Lower lobe of right lung (tissue), 2 donors: ENCODE data around the gene GRN. TPM values are rescaled to one million over a fixed set of nuclear protein-coding genes. Genes with fewer than 3 reads are reported as not detected.

ENCODE experiments used
- ATAC-seq, 2 donors: fragments of 200-7000 bp; cut with Tn5 transposase; one replicate each; pipeline ENCODE4 v1.9.1; 2020 to 2022; ENCODE audit warnings: mild to moderate bottlenecking in 2 of 2, moderate library complexity in 2 of 2
- DNase-seq: peaks from one replicate; pipeline ENCODE4 v3.0.0-alpha.2; 2020
- H3K27ac ChIP-seq: fragments of 200-600 bp; one replicate; pipeline ENCODE4 v1.8.0; 2022
- H3K27me3 ChIP-seq: fragments of 200-600 bp; one replicate; pipeline ENCODE4 v1.8.0; 2022; ENCODE audit warnings: low read depth
- H3K36me3 ChIP-seq: fragments of 200-600 bp; one replicate; pipeline ENCODE4 v1.8.0; 2022; ENCODE audit warnings: mild to moderate bottlenecking
- H3K4me1 ChIP-seq: fragments of 200-600 bp; one replicate; pipeline ENCODE4 v1.8.0; 2022
- H3K4me3 ChIP-seq: fragments of 200-600 bp; one replicate; pipeline ENCODE4 v1.8.0; 2022; ENCODE audit warnings: mild to moderate bottlenecking
- H3K9me3 ChIP-seq: fragments of 200-600 bp; one replicate; pipeline ENCODE4 v1.8.0; 2022
- CTCF ChIP-seq: fragments of 200-600 bp; IDR thresholded peaks from one replicate; pipeline ENCODE4 v1.8.0; 2022; ENCODE audit warnings: antibody characterized with exemption, mild to moderate bottlenecking
- intact Hi-C: fragments of 100-400 bp; cut with DNase I; formaldehyde crosslinking; loops from one replicate; pipeline ENCODE4 v1.11.0; 2022
- total RNA-seq: library from RNA; stranded (reverse); fragmentation: NEBNext Ultra II Directional; extraction: Animal tissue kit (Norgen Biotek cat#: 25700); gene quantifications from one replicate; pipeline ENCODE4 v1.2.1, GENCODE V29; 2021
- donor health status: DM: no; HTN: yes; CAD: no; lungs with severe emphysema.

Gene GRN
- total RNA-seq, 1 donor from 2014 or later, result 1,241 TPM

GRCh38 chr17:44378171-44378705 lies 33.1 kb downstream of the GRN start:
- TF ChIP-seq CTCF, result no peak
- H3K27me3 ChIP-seq, result no peaks in the 10 kb centered on the region
- H3K4me1 ChIP-seq, result peaks cover 8% of the 10 kb centered on the region
- H3K4me3 ChIP-seq, result no peak overlapping the region
- DNase-seq (no peak), ATAC-seq (no peak)
- intact Hi-C loops, result no loop called here
- no peaks in the 10 kb centered on the region for H3K36me3 ChIP-seq
- no peak overlapping the region for H3K27ac ChIP-seq
- H3K9me3 ChIP-seq, result no peaks in the 10 kb centered on the region

GRCh38 chr17:44379887-44380286 lies 34.8 kb downstream of the GRN start:
- Histone ChIP-seq H3K27ac (no peak overlapping the region), H3K4me1 (peaks cover 6% of the 10 kb centered on the region), H3K27me3 (peaks cover 7% of the 10 kb centered on the region), H3K36me3 (no peaks in the 10 kb centered on the region), H3K4me3 (no peak overlapping the region), H3K9me3 (no peaks in the 10 kb centered on the region)
- TF ChIP-seq CTCF, result no peak
- intact Hi-C loops, result no loop called here
- ATAC-seq (no peak), DNase-seq (no peak)

- H3K4me1 ChIP-seq, result peaks cover 12% of the 10 kb centered on the region
- ATAC-seq (no peak), DNase-seq (no peak)
- H3K9me3 ChIP-seq, result no peaks in the 10 kb centered on the region
- TF ChIP-seq CTCF, result no peak
- no peaks in the 10 kb centered on the region for H3K36me3 ChIP-seq
- peaks cover 10% of the 10 kb centered on the region for H3K27me3 ChIP-seq
- no peak overlapping the region for H3K27ac ChIP-seq
- no peak overlapping the region for H3K4me3 ChIP-seq
- intact Hi-C loops, result no loop called here
Observed at GRCh38 chr17:44380767-44381166, 35.7 kb downstream of the GRN start.

GRCh38 chr17:44381810-44382305 lies 36.8 kb downstream of the GRN start:
- intact Hi-C loops, result no loop called here
- Histone ChIP-seq H3K36me3 (no peaks in the 10 kb centered on the region), H3K9me3 (no peaks in the 10 kb centered on the region), H3K27me3 (peaks cover 17% of the 10 kb centered on the region), H3K4me1 (peaks cover 16% of the 10 kb centered on the region), H3K4me3 (no peak overlapping the region), H3K27ac (no peak overlapping the region)
- no peak for DNase-seq
- ATAC-seq, result no peak
- TF ChIP-seq CTCF, result no peak

- H3K27me3 ChIP-seq, result peaks cover 17% of the 10 kb centered on the region
- no peaks in the 10 kb centered on the region for H3K36me3 ChIP-seq
- ATAC-seq, result no peak
- intact Hi-C loops, result no loop called here
- no peaks in the 10 kb centered on the region for H3K9me3 ChIP-seq
- H3K4me1 ChIP-seq, result peaks cover 16% of the 10 kb centered on the region
- TF ChIP-seq CTCF, result no peak
- H3K27ac ChIP-seq, result no peak overlapping the region
- DNase-seq, result no peak
- H3K4me3 ChIP-seq, result no peak overlapping the region
Observed at GRCh38 chr17:44382917-44383316, 37.8 kb downstream of the GRN start.
